NCI-H526 treated with DMSO at 0.1 percent for 48 hours (cell line): ENCODE results near the gene KIFC3.
"Not testable (repeated sequence)": the region's sequence is repeated elsewhere in the genome, so short reads cannot be mapped to it uniquely, and the experiment has no call there.

ENCODE experiments used
- DNase-seq: peaks from one replicate; lab custom pipeline; 2025; lab: John Stamatoyannopoulos, UW

The KIFC3 gene

DNA sequence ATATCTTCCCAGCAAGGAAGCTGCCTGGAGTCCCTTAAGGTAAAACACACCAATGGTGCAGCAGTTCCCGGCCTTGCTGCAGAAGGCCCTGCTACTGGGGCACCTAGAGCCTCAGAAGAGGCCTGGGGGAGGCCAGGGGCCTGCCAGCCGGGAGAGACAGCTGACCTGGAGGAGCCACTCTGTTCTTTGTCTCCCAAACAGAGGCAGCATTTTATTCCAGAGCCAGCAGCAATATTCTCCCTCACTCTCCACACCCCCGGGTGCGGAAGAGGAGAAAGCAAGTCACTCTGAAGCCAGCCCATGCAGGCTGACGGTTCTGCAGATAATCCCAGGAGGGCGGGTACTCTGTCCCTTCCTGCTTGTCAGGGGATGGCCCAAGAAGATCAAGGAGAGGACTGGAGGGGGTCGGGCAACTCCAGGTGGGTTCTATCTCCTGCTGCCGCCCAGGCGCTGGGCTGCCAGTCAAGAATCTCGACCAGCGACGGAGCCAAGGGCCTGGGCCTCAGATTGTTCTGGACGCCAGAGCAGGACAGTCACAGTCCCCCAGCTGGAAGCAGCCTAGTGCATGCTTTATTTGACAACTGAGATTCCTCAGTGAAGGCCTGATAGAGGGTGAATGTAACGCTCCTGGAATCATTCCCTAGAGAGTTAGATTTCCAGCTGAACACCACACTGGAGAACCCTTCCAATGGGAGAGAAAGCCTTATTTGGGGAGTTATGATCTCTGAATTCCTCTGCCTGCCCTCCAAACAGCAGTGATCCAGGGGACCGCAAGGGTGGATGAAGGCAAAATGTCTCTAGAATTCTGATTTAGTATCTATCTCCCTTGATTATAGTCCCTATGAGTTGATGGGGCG, 1.1 kb upstream of the KIFC3 start:
- DNase-seq: no peak

DNA sequence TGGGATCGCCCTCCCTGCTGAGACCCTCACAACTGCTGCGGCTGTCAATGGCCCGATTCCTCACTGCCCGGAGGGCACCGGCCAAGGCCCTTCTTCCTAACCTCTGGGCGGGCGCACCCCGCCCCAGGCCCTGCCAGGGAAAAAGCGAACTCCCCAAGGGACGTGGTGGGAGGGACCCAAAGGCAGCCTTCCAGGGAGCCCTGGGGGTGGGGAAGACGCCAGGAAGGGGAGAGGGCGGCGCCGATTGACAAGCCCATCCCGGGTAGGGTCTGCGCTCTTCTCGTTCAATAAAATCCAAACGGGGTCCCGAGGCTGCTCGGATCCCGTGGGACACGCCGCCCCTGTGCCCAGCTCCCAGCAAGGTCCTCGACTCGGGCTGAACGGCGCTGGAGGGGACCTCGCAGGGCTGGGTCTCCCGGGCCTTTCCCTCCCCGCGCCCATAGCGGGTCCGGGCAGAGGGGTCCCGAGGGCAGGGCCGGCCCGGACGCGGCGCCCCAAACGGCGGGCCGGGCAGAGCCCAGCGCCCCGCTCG, 416 bp downstream of the KIFC3 start:
- no peak for DNase-seq

DNA sequence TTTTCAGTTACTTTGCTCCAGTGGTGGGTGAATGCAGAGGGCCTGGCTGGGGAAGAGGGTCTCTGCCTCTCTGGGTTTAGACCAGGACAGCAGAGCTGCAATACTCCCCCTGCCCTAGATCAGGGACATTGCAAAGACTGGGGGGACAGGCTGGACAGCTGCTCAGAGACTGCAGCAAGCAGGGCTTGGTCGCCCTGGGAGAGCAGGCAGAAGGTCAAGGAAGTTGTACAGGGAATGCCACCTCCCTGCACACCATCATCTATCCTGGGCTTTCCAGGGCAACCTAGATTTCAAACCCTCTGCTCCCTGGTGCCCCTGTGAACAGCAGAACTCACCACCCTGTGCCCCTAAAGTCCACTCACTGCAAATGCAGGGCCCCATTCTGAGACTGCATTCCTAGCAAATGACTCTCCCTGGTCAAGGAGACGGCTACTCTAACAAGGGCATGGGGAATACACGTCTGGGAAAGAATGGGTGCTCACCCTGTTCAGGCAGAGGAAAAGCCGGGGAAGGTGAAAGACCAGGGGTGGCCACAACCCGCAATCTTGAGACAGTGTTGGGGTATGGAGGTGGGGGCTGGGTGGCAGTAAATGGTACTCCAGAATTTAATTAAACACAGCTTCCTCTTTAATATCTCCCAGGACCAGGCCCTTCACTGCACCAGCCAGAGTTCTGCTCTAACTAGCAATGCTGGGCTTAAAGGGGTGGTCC, 1.0 kb downstream of the KIFC3 start:
- DNase-seq: no peak

DNA sequence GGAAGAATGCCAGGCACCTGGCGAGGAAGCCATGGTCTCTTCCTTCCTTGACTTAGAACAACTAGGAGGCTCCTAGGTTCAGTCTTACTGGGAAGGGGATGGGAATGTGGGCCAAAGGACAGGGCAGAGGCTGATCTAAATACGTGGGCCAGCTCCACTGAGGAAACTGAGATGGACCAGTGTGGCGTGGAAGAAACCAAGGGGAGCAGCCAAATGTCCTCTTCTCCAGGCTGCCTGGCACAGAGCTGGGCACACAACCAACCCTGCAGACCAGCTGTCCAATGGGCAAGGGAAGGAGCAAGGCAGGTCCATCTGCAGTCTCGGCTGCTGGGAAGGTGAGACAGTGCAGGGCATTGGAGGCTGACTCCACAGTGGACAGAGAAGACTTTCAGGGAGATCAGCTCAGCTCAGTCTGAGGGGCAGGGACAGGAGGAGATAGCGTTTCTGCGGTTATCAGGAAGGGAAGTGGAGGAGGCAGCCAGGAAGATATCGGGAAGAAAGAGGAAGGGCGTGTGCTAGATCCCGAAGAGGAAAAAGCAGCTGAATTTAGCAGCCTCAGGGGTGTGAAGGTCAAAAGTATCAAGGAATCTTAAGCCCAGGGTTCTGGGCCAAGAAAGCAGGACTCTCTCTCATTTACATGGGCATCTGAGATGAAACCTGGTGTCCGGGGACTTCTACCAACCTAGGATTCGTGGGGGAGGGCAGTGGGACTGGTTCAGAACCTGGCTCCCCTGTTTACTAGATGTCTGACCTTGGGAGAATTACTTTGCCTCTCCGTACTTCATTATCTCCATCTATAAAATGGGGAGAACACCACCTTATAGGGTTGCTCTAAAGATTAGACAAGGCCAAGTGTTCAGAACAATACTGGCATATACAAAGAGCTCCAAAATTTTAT, 1.8 kb downstream of the KIFC3 start:
- DNase-seq: no peak

DNA sequence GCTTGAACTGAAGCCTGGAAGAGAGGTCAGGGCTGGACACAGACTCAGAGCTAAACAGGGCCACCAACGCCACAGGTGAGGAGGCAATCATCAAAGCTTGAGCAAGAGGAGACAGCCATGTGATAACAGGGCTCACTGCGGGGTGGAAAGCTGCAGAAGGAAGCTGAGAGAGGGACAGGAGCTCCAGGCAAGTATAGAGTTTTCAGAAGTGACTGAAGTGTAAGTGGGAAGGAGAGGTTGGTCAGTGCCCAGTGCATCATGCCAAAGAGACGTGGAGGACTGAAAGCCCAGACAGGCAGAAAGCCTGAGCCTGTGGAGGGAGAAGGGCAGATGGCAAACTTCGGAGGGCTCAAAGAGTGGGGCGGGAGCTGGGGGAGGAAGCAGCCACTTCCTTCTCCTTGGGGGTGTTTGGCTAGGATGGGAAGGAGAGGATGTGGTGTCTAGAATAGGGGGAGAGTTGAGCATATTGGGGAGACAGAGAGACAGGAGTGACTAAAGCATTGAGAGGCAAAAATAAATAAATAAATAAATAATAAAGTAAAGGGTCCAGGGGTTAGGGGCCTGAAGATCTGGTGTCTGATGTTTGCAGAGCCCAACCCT, 2.6 kb downstream of the KIFC3 start:
- DNase-seq: no peak

DNA sequence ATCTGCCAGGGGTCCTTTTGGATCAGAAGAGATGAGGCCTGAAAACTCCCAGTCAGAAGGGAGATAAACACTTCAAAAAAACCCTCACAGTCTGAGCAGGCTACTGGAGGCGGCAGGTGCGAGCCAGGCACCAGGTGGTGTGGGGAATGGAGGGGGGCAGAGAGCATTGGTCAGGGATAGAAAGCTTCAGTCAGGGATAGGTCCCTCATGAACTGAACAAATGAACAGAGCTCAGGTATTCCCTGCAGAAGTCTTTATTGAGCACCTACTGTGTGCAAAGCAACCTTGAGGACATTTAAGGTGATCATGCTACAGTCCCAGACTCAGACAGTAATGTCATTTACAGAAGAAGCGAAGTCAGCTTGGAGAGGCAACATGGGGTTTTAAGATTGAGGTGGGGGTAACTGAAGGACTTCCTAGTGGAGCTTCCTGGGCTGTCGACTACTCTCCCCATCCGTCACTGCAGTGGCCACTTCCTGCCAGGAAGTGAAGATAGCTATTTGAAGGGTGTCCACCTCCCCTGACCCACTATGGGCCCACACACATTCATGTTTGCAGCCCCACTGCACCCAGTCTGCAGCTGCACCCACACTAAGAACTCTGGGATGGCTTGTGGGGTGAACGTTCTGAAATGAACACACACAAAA, 3.2 kb downstream of the KIFC3 start:
- DNase-seq: no peak

DNA sequence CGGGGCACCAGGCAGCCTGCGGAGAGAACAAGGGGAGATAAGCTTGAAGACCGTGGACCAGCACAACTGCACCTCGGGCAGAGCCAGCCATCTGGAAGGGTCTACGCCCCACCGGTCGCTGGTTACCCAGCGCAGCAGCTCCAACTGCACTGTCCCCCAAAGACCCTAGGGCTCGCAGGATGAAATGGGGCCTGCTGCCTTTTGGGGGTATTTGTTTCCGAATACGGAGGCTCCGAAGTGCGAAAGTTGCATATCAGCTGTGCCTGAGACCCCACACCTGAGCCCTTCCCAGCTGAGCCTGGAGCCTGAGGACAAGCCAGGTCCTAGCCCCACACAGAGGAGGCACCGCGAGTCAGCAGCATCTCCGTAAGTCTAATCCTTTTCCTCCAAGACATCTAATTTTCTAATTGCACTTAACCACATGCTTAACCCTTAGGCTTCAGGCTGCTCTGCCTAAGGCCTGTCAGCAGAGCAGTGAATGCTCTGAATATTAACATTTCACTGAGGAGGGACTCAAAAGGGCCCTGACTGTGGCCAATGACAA, 4.0 kb downstream of the KIFC3 start:
- no peak for DNase-seq

DNA sequence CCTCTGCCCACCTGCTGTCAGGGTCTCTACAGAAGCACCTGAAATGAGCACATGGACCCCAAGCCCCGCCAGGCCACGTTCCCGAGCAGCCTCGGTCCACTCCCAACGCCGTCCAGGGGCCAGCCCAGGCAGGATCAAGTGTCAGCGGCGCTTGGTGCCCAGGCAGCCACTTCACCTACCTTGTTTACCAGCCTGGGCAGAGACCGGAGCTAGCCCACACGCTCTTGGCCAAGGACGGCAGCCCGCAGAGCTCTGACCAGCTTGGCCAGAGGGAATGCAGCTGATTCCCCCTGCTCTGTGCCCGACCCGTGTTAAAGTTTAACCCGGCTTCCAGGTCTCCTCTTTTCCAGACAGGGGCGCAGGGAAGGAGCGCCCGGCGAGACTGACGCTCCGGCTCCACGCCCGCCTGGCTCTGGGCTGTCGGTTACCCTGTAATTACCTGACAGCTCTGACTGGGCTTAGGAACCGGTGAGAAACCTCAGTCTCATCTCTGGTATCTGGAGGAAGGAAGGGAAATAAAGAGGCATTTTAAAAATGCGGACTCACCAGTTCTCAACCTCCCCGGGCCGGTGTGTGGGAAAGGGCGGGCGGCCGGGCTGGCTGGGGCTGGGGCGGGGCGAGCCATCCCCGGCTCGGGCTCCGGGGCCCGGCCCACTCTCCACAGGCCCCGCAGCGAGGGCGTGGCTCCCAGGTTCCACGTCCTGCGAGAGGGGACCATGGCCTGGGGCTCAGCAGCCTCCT, 4.6 kb downstream of the KIFC3 start:
- no peak for DNase-seq

DNA sequence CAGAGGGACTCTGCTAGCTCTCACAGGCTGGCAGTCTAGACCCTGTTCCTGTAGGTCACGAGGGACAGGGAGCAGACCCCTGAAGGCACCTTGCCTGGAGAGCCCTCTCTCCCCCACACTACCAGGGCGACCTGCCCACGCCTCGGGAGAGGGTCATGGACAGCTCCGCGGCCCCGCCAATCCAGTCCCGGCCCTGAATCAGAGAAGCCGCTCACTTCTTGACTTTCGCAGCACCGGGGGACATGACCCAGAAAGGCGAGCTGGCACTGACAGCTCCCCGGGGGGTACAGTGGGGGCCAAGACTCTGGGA, 5.1 kb downstream of the KIFC3 start:
- DNase-seq: no peak

DNA sequence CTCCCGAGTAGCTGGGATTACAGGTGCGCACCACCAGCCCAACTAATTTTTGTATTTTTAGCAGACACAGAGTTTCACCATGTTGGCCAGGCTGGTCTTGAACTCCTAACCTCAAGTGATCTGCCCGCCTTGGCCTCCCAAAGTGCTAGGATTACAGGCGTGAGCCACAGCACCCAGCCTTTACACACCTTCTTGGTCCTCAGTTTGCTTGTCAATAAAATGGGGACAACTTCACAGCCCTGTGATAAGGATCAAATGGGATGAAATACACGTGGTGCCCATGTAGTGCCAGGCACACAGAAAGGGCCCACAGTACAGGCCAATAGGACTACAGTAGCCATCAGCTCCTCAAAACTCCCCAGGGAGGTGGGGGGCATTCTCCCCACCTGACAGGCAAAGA, 6.3 kb downstream of the KIFC3 start:
- not testable (repeated sequence) for DNase-seq

DNA sequence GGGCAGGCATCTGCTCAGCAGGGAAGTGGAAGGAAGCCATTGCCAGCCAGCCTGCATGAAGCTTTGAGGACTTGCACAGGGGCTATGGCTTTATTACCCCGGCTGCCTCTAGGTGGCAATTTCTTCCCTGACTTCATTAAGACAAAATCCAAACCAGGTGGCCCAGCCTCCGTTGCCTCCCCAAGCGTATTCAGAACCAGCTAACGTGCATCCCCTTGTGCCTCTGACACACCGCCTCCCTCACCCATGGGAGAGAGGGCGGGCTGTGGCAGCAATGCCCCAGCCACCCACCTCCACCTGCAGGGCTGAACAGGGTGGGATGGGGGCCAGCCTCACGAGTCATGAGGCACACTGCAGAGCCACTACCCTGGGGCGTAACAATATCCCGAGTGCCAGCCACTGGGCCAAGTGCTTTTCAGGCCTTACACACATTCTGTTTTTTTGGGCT, 6.8 kb downstream of the KIFC3 start:
- DNase-seq: peak; percentile 26

DNA sequence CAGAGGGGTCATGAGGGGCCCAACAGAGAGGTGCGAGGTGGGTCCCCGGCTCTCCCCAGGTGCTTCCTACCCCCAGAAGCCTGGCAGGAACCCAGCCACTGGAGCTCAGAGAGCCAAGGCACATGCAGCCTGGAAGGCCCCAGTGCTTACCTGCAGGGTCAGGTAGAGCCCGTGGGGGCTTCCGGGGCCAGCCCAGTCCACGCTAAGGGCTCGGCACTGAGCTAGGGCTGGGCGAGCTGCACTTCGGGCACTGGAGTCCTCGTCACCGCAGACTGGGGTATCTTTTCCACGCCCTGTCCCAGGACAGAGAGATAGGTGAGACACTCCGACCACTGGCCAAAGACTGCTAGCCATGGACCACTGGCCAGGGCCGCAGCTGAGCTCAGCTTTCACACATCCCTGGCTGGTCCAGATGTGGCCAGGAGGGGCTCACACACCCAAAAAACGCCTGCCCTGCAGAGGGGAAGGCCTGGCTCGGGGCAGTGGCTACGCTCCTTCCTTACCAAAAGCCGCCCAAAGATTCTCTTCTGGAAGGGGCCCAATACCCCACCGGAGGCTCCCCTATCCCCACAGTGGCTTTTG, 7.4 kb downstream of the KIFC3 start:
- DNase-seq: no peak

DNA sequence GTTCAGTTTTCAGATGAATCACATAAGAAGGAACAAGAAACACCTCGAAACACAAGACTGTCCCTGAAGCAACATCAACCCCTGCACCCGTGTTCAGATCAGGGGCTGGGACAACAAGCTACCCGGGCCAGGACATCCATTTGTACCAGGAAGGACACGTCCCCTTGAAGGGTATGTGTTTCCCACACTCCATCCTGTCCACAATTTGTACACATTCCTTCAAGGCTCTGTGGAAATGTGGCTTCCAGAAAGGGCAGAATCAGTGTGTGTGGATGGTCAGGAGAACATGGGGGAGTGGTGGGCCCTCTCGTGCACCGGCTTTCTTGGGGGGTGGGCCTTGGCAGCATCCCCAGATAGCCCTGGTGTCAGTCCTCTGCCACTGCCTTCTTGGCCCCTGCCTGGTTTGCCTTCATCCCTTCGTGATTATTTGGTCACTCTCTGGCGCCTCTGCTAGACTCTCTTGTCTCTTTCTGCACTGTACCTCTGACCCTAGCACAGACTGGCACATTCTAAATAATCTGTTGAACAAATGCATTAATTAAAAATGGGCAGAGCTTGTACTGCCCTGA, 10.3 kb downstream of the KIFC3 start:
- no peak for DNase-seq

DNA sequence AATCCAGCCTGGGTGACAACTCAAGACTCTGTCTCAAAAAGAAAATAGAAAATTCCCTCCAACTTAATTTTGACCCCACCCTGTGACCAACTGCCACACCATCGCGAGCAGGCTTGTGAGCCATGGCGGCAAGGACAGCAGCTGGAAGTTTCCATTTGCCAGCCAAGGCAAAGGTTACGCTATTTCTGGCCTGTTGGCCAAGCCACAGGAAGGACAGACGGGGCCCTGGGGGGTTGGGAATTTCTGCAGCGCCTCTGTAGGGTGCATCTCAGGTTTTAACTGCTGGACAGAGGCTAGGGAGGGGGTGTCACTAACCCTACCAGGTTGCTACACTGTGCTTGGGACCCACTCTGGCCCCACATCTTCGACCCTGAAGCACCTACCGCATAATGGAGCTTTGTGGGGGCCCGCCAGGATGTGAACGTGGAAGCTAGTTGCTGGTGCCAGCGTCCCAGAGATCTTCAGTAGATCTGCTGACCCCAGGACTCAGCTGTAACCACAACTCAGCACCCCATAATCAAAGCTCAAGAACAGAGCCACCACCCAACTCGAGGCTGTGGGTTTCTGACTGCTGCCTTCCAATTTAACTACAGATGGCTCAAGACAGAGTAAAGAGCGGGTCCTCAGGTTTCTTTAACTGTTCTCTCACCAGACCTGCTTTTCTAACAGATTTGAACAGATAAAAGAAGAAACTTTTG, 10.9 kb downstream of the KIFC3 start:
- no peak for DNase-seq

DNA sequence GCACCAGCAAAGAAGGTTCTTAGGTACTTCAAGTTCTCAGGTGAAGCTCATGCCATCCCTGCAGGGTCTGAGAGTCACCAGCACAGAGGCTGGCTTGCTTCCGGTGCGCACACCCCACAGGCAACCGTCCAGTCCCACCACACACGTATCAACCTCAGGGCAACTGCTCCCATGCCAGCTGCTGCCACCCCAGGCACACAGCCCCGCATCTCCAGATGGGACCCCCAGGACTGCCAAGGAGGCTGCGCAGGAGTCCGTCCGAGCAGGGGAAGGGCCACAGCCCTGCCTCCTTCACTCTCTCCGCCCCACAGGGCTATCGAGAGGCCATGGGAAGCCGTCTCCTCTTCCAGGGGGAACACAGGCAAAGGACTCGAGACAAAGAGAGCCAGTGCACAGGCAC, 13.3 kb downstream of the KIFC3 start:
- no peak for DNase-seq

DNA sequence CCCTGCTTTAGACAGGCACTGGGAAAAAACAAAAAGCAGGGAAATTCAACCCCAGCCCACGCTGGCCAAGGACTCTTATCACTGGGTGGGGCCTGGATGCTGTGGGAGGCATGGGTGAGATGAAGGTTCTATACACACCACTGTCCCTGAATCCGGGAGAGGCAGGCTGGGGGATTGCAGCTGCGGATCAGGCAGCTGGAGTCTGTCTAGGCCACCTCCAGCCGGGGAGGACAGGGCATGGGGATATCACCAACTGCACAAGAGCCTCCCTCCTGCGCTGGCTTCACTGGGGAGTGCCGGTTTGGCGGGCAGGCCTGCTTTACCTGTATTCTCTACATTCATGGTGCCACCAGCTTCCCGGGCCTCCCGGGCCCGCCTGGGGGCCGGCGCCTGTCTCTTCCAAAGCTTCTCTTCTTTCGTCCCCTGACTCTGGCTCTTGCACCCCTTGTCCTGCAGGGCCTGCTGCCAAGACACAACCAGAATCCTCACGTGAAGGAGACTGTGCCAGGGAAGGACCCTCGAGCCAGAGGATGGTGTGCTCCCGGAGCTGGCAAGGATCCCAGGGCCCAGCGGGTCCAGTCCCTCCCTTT, 13.9 kb downstream of the KIFC3 start:
- no peak for DNase-seq

DNA sequence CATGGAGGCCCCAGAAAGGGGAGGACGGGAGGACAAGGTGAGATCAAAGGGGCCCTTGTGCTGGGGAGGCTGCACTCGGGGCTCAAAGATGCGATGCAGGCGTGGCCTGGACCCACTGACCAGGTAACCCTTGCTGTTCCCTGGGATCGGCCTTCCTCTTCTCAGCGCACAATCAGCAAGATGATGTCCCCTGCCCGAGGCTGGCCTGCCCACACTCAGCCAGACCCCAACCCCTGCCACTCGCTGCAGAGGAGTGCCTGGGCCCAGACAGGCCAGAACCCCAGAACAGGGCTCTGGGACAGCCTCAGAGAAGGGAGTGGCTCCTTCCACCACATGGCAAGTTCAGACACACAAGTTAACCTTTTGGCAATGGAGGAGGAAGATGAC, 14.8 kb downstream of the KIFC3 start:
- DNase-seq: no peak

DNA sequence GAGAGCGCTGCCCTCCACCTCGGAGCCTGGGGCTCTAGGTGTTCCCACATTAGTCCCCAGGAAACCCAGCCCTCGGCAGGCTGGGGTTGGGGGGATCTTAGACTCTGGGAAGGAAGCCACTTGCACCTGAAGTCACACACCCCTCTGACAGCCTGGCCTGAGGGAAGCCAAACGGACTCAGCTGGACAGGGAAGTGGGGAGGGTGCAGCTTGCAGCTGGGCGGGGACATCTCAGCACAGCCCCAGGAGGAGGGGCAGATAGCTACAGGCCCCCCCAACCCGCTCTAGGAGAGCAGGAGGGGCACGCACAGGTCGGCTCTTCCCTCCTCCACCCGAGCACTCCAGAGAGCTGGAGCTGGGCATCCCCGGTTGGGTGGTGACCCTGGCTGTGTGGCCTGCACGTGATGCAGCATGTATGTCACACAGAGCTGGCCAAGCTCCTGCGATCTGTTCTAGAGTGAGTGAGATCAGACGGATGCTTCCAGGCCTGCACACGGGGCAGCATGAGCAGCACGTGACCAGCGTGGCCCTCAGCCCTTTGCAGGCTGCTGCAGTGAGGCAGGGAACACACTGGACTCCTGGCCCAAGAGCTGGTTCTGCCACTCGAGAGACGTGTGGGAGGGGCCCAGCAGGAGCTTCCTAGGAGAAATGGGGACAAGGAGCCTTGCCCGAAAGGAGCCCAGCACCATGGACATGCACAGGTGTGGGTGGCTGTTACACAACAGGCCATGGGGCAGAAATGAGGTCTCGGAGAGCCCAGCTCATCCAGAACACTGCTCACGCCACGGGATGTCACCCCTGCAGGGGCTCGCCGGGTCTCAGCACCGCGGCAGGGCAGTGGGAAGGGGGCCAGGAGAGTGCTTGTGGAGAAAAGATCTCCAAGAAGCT, 15.4 kb downstream of the KIFC3 start:
- DNase-seq: no peak
